ENCODE data around the gene ERAP2.
"Not testable (repeated sequence)": the region's sequence is repeated elsewhere in the genome, so short reads cannot be mapped to it uniquely, and the experiment has no call there.

The ERAP2 gene, protein sequence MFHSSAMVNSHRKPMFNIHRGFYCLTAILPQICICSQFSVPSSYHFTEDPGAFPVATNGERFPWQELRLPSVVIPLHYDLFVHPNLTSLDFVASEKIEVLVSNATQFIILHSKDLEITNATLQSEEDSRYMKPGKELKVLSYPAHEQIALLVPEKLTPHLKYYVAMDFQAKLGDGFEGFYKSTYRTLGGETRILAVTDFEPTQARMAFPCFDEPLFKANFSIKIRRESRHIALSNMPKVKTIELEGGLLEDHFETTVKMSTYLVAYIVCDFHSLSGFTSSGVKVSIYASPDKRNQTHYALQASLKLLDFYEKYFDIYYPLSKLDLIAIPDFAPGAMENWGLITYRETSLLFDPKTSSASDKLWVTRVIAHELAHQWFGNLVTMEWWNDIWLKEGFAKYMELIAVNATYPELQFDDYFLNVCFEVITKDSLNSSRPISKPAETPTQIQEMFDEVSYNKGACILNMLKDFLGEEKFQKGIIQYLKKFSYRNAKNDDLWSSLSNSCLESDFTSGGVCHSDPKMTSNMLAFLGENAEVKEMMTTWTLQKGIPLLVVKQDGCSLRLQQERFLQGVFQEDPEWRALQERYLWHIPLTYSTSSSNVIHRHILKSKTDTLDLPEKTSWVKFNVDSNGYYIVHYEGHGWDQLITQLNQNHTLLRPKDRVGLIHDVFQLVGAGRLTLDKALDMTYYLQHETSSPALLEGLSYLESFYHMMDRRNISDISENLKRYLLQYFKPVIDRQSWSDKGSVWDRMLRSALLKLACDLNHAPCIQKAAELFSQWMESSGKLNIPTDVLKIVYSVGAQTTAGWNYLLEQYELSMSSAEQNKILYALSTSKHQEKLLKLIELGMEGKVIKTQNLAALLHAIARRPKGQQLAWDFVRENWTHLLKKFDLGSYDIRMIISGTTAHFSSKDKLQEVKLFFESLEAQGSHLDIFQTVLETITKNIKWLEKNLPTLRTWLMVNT

DNA sequence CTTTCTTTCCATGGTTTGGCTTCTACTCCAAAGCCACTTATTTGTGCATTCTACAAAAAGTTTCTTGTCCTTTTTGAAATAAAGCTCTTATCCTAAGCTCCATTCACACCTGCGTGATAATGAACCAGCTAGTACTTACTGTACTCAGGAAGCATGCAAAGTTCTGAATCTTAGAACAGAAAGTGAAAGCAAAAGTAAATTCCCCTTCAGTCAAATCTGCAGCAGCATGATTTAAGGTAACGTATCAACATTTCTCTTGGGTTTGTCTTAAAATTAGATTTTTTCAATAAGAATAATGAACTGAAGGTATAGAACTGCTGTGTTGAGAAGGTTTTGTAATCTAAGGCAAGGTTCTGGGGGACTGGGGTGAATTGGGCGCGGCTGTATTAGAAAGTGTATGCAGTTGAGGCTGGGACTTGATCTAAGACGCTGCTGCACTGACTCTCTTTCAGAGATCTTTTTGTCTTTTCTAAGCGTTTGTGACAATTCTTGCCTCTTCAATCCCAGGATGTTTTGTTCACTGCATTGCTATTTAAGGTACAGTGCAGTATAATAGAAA, at the start of gene ERAP2:
Gene ERAP2 (plus strand): TSS at position 209 of the 559 bp plus-strand sequence. CDS start 3,186 bp downstream, outside the sequence.
- H3K4me1 Mint-ChIP-seq (ENCODE audit: low read depth) = peaks cover 28% of the 10 kb centered on the region

DNA sequence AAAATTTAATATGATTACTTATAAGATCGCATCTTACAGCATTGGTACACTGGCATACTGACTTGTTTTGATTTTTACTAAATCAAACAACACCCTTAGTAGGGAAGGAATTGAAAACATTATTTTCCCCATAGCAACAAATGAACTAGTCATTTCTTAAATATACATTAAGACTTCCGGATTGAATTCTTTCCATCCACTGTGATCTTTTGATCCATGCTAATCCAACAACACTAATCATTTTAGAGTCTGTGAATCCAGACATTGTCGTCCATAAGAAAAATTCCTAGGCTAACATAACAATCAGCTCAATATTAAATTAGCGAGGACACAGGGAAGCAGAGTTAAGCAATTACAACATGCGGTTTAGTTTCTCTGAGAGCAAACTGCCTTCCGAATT, 47.0 kb upstream of the ERAP2 start:
- H3K36me3 Mint-ChIP-seq (ENCODE audit: low read depth) = no peaks in the 10 kb centered on the region
- H3K4me3 Mint-ChIP-seq = no peak overlapping the region
- no peak overlapping the region for H3K27ac Mint-ChIP-seq
- intact Hi-C loops (cut with micrococcal nuclease) = no loop called here
- H3K27me3 Mint-ChIP-seq = no peaks in the 10 kb centered on the region
- peaks cover 6% of the 10 kb centered on the region for H3K4me1 Mint-ChIP-seq (ENCODE audit: low read depth)
- no peaks in the 10 kb centered on the region for H3K9me3 Mint-ChIP-seq

More for the DNA sequence above, at the start of gene ERAP2:
- H3K27ac Mint-ChIP-seq = peak within 1 kb of the TSS; percentile 90
- no peaks in the 10 kb centered on the region for H3K27me3 Mint-ChIP-seq
- intact Hi-C loops (cut with micrococcal nuclease) = loop anchor here (2.0 kb wide), 1 partner anchor 68 kb away; no protein-coding TSS in a partner anchor
- H3K4me3 Mint-ChIP-seq = peak within 1 kb of the TSS; percentile 79
- H3K9me3 Mint-ChIP-seq = no peaks in the 10 kb centered on the region
- H3K36me3 Mint-ChIP-seq (ENCODE audit: low read depth) = peaks cover 7% of the 10 kb centered on the region

DNA sequence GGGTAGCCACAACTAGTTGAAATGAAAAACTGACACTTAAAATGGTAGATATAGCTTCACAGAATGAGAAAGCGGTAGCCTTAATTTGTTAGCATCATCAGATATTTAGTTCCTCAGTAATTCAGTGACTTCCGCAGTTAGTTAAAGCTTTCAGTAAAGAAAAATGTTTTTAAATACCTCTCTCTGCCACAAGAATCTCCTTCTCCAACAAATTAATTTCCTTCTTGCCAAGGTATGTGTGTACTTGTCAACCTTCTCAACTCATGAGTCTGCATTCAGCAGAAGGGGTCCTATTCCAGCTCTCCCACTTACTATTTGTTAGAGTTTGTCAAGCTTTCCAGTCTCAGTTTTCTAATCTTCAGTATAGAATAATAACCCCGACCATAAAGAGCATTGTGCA, 42.3 kb upstream of the ERAP2 start:
- no peaks in the 10 kb centered on the region for H3K27me3 Mint-ChIP-seq
- H3K4me3 Mint-ChIP-seq = no peak overlapping the region
- no peaks in the 10 kb centered on the region for H3K36me3 Mint-ChIP-seq (ENCODE audit: low read depth)
- H3K27ac Mint-ChIP-seq = no peak overlapping the region
- no peaks in the 10 kb centered on the region for H3K9me3 Mint-ChIP-seq
- intact Hi-C loops (cut with micrococcal nuclease) = no loop called here
- H3K4me1 Mint-ChIP-seq (ENCODE audit: low read depth) = peaks cover 6% of the 10 kb centered on the region

DNA sequence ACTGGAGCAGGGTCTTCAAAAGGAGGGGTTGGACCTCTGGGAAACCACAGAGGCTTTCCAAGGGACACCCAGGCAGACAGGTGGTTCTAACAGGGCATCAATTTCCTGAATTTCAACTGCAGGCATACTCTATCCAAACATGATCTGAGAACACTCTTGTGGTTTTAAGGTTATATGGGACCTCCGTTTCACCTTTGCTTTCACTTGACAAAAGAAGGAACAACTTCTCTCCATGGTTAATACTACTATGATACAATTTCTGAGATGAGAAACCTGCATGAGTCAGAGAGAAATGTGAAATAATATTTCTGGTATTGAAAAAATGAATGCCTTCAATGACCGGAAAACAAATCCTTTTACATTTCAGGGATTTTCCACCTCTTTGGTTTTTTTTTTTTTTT, 40.5 kb upstream of the ERAP2 start:
- H3K4me1 Mint-ChIP-seq (ENCODE audit: low read depth) = peaks cover 17% of the 10 kb centered on the region
- H3K9me3 Mint-ChIP-seq = no peaks in the 10 kb centered on the region
- H3K4me3 Mint-ChIP-seq = no peak overlapping the region
- intact Hi-C loops (cut with micrococcal nuclease) = no loop called here
- H3K27me3 Mint-ChIP-seq = no peaks in the 10 kb centered on the region
- H3K27ac Mint-ChIP-seq = no peak overlapping the region
- H3K36me3 Mint-ChIP-seq (ENCODE audit: low read depth) = no peaks in the 10 kb centered on the region

DNA sequence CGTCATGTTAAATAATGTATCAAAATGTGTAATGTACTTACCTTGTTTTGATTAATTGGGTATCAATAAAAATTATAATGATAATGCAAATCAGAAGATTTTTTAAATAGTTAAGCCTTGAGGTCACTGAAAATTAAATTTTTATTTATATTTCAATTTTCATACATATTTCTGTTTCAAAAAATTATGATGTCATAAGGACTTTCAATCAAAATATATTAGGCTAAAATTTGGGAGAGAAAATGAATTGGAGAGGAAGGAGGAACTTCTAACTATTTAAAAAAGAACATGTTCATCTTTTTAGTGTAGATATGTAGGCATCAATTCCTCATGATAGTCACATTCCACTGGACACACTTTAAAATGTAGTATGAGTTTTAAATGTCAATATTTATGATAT, 39.5 kb upstream of the ERAP2 start:
- Mint-ChIP-seq H3K9me3 (no peaks in the 10 kb centered on the region), H3K4me3 (no peak overlapping the region), H3K27me3 (no peaks in the 10 kb centered on the region), H3K27ac (no peak overlapping the region), H3K4me1 (ENCODE audit: low read depth) (peaks cover 11% of the 10 kb centered on the region), H3K36me3 (ENCODE audit: low read depth) (no peaks in the 10 kb centered on the region)
- intact Hi-C loops (cut with micrococcal nuclease) = no loop called here

DNA sequence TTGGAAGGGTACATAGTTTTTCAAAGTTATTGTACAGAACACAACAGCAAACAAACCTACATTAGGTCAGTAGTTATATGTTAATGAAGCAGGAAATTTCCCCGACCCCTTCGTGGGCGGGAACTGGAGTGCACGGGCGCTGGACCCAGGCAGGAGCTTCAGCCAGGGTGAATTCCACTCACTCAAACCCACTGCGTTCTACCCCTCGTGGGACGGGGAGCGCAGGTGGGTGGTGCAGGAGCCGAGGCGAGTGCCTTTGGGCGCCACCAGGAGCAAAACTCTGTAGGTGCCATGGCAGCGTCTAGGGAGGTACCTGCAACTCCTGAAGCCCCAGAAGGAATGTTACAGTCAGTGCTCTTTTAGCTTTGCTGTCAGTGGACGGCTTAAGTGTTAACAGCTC, 39.0 kb upstream of the ERAP2 start:
- Mint-ChIP-seq H3K36me3 (ENCODE audit: low read depth) (no peaks in the 10 kb centered on the region), H3K27me3 (no peaks in the 10 kb centered on the region), H3K4me1 (ENCODE audit: low read depth) (peaks cover 11% of the 10 kb centered on the region), H3K4me3 (no peak overlapping the region), H3K27ac (no peak overlapping the region), H3K9me3 (no peaks in the 10 kb centered on the region)
- intact Hi-C loops (cut with micrococcal nuclease) = no loop called here

DNA sequence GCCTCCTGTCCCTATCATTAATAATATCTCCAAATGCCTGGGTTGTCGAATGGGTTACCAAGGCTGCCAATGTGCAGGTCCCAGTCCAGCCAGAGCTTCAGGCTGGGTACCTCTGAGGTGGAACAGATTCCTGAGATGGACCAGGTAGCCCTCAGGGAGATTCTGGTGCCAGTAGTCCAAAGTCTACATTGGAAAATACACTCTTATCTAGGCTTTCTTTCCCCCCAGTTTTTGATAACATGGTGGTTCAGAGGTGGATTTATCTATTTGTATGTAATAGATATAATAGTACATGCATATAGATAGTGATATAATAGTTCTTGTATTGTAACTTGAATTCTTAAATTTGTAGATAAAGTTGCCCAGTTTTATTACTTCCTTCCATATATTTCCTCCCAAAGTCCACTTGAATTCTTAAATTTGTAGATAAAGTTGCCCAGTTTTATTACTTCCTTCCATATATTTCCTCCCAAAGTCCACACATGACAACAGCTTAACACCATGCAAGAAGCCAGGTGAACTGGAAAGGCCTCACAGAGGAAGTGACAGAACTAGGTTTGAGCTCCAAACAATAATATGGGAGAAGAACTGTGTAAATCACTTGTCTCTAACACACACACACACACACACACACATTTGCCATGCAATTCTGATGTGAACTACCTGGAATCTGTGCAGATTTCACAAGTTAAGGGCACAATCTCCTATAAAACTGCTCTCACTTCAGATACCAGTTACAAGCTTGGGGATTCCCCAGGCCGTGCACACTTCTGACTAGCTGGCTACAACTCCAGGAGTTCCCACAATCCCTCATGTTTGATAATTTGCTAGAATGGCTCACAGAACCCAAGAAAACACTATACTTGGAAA, 37.9 kb upstream of the ERAP2 start:
- H3K4me3 Mint-ChIP-seq = no peak overlapping the region
- no peak overlapping the region for H3K27ac Mint-ChIP-seq
- peaks cover 13% of the 10 kb centered on the region for H3K4me1 Mint-ChIP-seq (ENCODE audit: low read depth)
- no peaks in the 10 kb centered on the region for H3K9me3 Mint-ChIP-seq
- intact Hi-C loops (cut with micrococcal nuclease) = no loop called here
- H3K27me3 Mint-ChIP-seq = no peaks in the 10 kb centered on the region
- H3K36me3 Mint-ChIP-seq (ENCODE audit: low read depth) = no peaks in the 10 kb centered on the region

DNA sequence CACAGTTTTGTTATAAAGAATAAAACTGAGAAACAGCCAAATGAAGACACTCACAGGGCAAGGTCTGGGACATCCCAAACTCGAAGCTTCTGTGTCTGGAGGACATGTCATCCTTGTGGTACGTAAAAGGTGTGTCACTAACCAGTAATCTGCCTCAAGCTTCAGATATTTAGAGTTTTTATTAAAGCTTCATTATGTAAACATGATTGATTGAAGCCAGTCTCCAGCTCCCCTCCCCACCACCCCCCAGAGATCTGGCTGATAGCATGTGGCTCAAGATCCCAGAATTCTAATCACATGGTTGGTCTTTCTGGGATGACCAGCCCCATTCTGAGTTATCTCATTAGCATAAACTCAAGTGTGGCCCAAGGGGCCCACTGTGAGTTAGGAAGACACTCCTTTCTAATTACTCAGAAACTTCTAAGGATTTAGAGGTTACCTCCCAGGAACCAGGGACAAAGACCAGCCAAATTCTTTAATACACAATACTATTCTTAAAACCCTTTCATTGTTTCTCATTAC, 37.2 kb upstream of the ERAP2 start:
- intact Hi-C loops (cut with micrococcal nuclease) = no loop called here
- Mint-ChIP-seq H3K27me3 (no peaks in the 10 kb centered on the region), H3K27ac (peak overlapping the region; percentile 1), H3K36me3 (ENCODE audit: low read depth) (no peaks in the 10 kb centered on the region), H3K9me3 (no peaks in the 10 kb centered on the region), H3K4me3 (no peak overlapping the region), H3K4me1 (ENCODE audit: low read depth) (peaks cover 20% of the 10 kb centered on the region)

DNA sequence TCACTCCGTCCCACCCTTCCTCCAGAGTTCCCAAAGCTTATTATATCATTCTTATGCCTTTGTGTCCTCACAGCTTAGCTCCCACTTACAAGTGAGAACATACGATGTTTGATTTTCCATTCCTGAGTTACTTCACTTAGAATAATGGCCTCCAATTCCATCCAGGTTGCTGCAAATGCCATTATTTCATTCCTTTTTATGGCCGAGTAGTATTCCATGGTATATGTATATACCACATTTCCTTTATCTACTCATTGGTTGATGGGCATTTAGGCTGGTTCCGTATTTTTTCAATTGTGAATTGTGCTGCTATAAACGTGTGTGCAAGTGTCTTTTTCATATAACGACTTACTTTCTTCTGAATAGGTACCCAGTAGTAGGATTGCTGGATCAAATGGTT, 34.4 kb upstream of the ERAP2 start:
- H3K27ac Mint-ChIP-seq; H3K9me3 Mint-ChIP-seq; intact Hi-C loops (cut with micrococcal nuclease); H3K4me3 Mint-ChIP-seq; H3K36me3 Mint-ChIP-seq (ENCODE audit: low read depth); H3K27me3 Mint-ChIP-seq: not testable (repeated sequence)
- peaks cover 29% of the 10 kb centered on the region for H3K4me1 Mint-ChIP-seq (ENCODE audit: low read depth)

DNA sequence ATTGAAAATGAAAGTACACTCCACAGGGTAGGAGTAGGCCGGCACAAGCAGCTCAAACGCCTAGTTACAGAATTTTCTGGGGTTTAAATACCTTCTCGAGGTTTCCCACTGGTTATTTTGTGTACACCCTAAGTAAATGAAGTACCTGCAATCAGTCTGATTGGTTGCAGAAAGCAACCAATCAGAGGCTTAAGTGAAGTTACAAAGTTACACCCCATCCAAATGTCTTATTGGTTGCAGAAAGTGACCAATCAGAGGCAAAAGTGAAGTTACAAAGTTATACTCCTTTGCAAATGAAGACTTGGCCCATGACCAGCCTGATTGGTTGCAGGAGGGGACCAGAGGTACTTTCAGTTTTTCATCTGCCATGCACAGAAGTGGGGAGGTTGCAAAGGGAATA, 33.2 kb upstream of the ERAP2 start:
- peak overlapping the region; percentile 71 for H3K27ac Mint-ChIP-seq
- H3K4me3 Mint-ChIP-seq = no peak overlapping the region
- no peaks in the 10 kb centered on the region for H3K9me3 Mint-ChIP-seq
- no peaks in the 10 kb centered on the region for H3K27me3 Mint-ChIP-seq
- H3K36me3 Mint-ChIP-seq (ENCODE audit: low read depth) = no peaks in the 10 kb centered on the region
- H3K4me1 Mint-ChIP-seq (ENCODE audit: low read depth) = peaks cover 41% of the 10 kb centered on the region
- intact Hi-C loops (cut with micrococcal nuclease) = no loop called here

DNA sequence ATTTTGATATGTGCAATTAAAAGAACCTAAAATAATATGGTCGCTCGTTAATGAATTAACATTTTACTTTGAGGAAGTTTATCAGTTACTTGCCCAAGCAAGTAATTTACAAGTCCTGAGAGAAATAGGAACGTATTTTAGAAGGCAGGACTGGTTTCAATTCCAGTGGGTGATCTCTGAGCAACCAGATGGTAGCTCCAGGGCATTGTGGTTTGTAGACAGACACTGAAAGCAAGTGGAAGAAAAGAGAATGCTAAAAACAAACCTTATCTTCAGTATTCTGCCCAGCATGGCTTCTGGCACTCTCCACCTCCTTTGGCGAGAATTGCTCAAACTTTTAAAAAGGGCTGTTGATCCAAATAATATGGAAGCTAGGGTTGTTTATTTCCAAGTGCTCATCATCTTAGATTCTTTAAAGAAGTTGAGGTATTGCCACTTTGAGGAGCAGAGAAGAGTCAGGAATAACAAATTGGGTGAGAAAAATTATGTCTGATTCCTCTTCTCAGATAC, 31.8 kb upstream of the ERAP2 start:
- intact Hi-C loops (cut with micrococcal nuclease) = loop anchor here (2.0 kb wide), 1 partner anchor 14 kb away; no protein-coding TSS in a partner anchor
- H3K4me3 Mint-ChIP-seq = no peak overlapping the region
- no peaks in the 10 kb centered on the region for H3K9me3 Mint-ChIP-seq
- peaks cover 50% of the 10 kb centered on the region for H3K4me1 Mint-ChIP-seq (ENCODE audit: low read depth)
- peak overlapping the region; percentile 71 for H3K27ac Mint-ChIP-seq
- H3K36me3 Mint-ChIP-seq (ENCODE audit: low read depth) = no peaks in the 10 kb centered on the region
- H3K27me3 Mint-ChIP-seq = no peaks in the 10 kb centered on the region

DNA sequence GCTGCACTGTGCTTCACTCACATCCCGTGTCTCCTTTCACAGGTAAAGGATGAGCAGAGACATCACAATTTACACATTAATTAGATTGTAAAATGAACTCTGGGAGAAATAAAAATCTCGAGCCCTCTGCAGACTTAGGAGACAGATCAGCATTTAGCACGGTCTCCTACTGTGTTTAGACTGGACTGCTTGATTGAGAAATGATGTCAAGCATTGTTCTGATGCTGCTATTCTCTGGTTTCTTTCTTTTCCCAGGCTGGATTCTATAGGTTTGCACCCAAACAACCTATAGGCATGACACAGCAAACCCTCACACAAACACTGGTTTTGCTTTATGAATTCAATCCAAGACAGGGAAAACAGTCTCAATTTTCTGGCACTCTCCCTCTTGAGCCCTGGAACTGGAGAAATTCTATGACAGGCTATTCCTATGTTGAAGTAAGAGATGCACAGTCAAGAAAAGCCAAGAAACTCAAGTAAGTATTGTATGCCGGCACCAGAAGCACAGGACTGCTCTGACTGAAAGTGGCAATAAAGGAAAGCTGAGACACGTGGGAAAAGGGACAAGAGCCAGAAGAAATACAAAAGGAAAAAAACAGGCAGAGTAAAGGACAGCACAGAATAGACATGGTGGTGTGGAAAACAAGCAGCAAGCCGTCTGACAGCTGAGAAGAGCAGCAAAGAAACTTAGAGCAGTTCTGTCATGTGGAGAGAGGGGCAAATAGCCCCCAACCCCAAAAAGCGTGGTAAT, 24.8 kb upstream of the ERAP2 start:
- intact Hi-C loops (cut with micrococcal nuclease) = no loop called here

More for the DNA sequence above, 24.8 kb upstream of the ERAP2 start:
- Mint-ChIP-seq H3K27ac (no peak overlapping the region), H3K36me3 (ENCODE audit: low read depth) (no peaks in the 10 kb centered on the region), H3K4me1 (ENCODE audit: low read depth) (peaks cover 39% of the 10 kb centered on the region), H3K9me3 (no peaks in the 10 kb centered on the region), H3K27me3 (no peaks in the 10 kb centered on the region), H3K4me3 (no peak overlapping the region)

Measured in dendritic cell treated with granulocyte-macrophage colony-stimulating factor and Interleukin-4, amounts not matched to agents 40 ng/mL and 50 ng/mL, for 4 days (primary cell).